ENCODE data around the gene HRCT1.

The HRCT1 gene

GRCh38 chr9:35937227-35937626 lies 31.2 kb downstream of the HRCT1 start:
- in situ Hi-C loops (cut with MboI; ENCODE audit: low pct_unique_long_range_greater_than_20kb, low sequenced_read_pairs): no loop called here

DNA sequence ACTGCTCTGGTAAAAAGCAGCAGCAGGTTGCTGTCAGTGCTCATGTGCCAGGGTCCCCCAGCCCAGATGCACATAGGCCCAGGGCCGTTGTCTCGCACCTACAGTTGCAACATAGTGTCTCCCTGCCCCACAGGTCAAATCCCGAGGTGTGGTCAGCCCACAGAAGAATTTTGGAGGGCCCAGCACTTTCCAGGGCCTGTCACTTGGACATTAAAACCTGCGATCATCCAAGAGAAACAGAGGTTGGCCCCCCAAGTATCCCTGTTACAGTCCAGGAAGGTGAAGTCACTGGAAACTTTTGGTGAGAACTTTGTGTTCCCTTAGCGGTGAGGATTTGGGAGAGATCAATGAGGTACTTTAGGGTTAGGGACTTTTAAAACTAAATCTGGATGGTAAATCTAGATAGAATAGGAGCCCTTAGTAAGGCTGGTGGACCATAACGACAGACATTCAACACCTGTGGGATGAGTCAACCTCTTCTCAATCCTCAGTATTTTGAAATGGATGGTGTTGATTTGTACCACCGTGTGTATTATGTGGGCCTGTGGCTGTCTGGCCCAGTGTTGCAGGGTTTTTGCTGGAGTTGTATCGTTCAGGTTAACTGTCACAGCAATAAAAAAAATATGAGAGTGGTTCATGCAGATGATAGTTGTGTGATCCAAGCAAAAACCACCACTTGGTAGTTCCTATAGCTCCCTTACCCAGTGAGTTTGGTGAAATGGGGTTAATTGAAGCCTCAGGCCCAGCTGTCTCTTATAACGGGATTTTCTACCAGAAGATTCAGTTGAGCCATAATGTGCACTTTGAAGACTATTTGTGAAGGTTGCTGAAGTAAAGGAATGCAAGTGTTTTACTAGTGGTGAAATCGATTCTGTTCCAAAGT lies 32.7 kb downstream of the HRCT1 start:
- in situ Hi-C loops (cut with MboI; ENCODE audit: low pct_unique_long_range_greater_than_20kb, low sequenced_read_pairs): no loop called here
- no peak for DNase-seq

More at GRCh38 chr9:35937227-35937626, 31.2 kb downstream of the HRCT1 start:
- DNase-seq: peak; percentile 65

GRCh38 chr9:35939679-35940250 lies 33.8 kb downstream of the HRCT1 start:
- in situ Hi-C loops (cut with MboI; ENCODE audit: low pct_unique_long_range_greater_than_20kb, low sequenced_read_pairs): no loop called here
- DNase-seq: no peak

- in situ Hi-C loops (cut with MboI; ENCODE audit: low pct_unique_long_range_greater_than_20kb, low sequenced_read_pairs): no loop called here
- no peak for DNase-seq
These were observed 34.7 kb downstream of the HRCT1 start for GRCh38 chr9:35940458-35941407.

DNA sequence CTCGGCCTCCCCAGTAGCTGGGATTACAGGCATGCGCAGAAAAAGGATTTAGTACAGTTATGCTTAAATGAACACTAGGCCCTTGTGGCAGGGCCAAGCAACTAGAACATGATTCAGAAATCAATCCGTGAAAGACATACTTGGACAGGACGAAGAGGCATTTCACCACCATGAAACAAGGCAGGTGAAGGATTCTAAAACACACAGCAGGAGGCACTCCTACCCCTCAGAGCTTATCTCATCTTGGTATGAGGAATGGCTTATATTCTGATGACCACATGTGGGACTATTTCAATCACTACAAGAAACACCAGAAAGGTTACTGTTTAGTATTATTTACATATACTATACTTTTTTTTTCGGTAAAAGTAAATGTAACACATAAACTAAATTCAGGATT lies 36.3 kb downstream of the HRCT1 start:
- in situ Hi-C loops (cut with MboI; ENCODE audit: low pct_unique_long_range_greater_than_20kb, low sequenced_read_pairs): no loop called here
- no peak for DNase-seq

DNA sequence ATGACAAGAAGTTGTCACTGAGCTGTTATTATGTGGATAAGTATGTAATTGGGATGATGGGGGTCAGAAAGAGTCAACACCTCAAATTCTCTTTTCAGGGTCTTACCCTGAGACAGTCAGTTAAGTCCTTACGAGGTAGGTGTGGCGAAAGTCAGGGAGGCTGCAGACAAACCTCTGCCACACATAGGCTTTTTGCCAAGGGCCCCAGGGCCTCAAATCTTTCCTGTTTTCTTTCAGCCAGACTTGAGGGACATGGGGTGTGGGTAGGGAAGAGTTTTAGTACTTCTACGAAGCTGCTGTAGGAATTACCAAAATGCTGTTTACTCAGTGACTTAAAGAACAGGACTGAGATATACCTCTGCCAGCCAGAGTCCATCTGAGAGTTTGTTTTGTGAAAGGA lies 38.2 kb downstream of the HRCT1 start:
- in situ Hi-C loops (cut with MboI; ENCODE audit: low pct_unique_long_range_greater_than_20kb, low sequenced_read_pairs): no loop called here
- DNase-seq: no peak

DNA sequence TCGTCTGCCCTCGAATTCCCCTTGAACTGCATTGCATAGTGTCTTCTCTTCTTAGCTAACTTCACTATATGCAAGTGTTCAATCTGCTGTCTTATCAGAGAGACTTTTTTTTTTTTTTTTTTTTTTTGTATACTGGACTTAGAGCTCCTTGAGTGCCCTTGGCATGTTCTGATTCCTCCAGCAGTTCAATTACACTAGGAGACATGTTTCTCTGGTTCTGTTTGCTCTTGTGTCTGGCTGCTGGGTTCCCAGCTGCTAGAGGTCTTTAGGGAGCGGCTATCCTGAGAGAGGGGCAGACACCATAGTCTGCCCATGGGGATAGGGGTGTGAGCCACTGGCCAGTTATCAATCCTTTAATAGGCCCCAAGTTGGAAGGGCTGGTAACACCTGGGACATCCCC lies 38.8 kb downstream of the HRCT1 start:
- no peak for DNase-seq
- in situ Hi-C loops (cut with MboI; ENCODE audit: low pct_unique_long_range_greater_than_20kb, low sequenced_read_pairs): no loop called here

- DNase-seq: peak; percentile 68
- in situ Hi-C loops (cut with MboI; ENCODE audit: low pct_unique_long_range_greater_than_20kb, low sequenced_read_pairs): no loop called here
These were observed 39.5 kb downstream of the HRCT1 start for GRCh38 chr9:35945341-35946018.

DNA sequence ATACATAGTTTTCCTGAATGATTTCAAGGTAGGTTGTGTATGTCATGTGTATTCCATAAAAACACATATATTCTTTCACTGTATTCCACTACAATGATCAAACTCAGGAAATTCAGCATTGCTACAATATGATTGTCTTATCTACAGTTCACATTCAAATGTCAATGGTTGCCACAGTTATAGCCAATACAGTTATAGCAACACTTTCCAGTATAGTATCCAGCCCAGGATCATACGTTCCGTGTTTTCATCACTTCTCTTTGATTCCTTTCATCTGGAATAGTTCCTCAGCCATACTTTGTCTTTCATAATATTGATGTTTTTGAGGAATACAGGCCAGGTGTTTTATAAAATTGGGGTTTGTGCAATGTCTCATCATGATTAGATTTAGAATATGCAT lies 42.4 kb downstream of the HRCT1 start:
- in situ Hi-C loops (cut with MboI; ENCODE audit: low pct_unique_long_range_greater_than_20kb, low sequenced_read_pairs): no loop called here
- DNase-seq: no peak

- DNase-seq: no peak
- in situ Hi-C loops (cut with MboI; ENCODE audit: low pct_unique_long_range_greater_than_20kb, low sequenced_read_pairs): no loop called here
These were observed 42.9 kb downstream of the HRCT1 start for GRCh38 chr9:35948901-35949318.

DNA sequence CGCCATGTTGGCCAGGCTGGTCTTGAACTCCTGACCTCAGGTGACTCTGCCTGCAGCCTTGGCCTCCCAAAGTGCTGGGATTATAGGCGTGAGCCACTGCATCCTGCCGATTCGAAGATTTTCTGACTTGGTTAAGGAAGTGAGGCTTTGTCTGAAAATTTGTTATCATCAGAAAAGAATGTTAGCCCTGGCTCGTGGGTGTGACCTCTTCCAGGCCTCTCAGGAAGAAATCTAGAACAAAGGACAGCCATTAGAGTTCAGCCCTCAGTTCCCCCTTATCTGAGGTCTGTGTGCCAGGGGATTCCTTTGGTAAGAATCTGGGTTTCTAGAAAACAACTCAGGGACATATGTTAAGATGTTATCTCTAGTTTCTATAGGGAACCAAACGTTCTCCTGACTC lies 45.7 kb downstream of the HRCT1 start:
- in situ Hi-C loops (cut with MboI; ENCODE audit: low pct_unique_long_range_greater_than_20kb, low sequenced_read_pairs): no loop called here
- DNase-seq: no peak

- DNase-seq: no peak
- in situ Hi-C loops (cut with MboI; ENCODE audit: low pct_unique_long_range_greater_than_20kb, low sequenced_read_pairs): no loop called here
These were observed 46.7 kb downstream of the HRCT1 start for GRCh38 chr9:35952526-35953191.

- peak; percentile 70 for DNase-seq
- in situ Hi-C loops (cut with MboI; ENCODE audit: low pct_unique_long_range_greater_than_20kb, low sequenced_read_pairs): no loop called here
These were observed 49.0 kb downstream of the HRCT1 start for GRCh38 chr9:35954942-35955546.

DNA sequence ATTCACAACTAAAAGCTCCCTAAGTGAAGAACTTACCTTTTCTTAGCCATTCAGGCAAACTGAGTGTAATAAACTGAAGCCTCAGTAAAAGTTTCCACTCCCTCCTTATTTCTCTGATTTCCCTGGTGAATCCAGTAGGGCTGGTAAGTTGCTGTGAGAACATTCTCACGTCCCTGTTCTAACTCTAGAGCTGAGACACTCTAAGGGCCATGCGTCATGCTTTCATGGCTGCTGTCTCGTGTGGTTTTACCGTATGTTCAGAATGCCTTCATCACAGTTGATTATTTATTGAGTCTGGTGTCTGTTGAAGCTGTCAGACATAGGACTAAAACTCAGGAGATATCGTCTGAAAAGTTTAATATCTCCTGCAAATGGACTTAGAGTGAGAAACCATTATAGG lies 50.6 kb downstream of the HRCT1 start:
- no peak for DNase-seq
- in situ Hi-C loops (cut with MboI; ENCODE audit: low pct_unique_long_range_greater_than_20kb, low sequenced_read_pairs): no loop called here
